ENCODE measurements around the gene MYOZ1. TPM values are rescaled to one million over a fixed set of nuclear protein-coding genes. Genes with fewer than 3 reads are reported as not detected.
"Not testable (repeated sequence)": the region's sequence is repeated elsewhere in the genome, so short reads cannot be mapped to it uniquely, and the experiment has no call there.

MYOZ1 gene
- total RNA-seq, 1 experiment from 2014 or later: not detected

GRCh38 chr10:73666153-73666809 lies 25.0 kb upstream of the MYOZ1 start:
- H4K20me1 ChIP-seq (ENCODE audit: insufficient read depth); CTCF ChIA-PET; BruUV-seq (replicated peaks); H3K79me2 ChIP-seq (ENCODE audit: insufficient read depth, low read length); H3K9me3 ChIP-seq (ENCODE audit: control insufficient read depth in 1 of 2, insufficient read depth in 1 of 2, low read depth in 1 of 2, low read length in 2 of 2); RAD21 ChIA-PET (ENCODE audit: low non-redundant PET in 1 of 2, low total read pairs in 2 of 2, uncharacterized antibody in 2 of 2, unreplicated experiment in 2 of 2); intact Hi-C loops (cut with micrococcal nuclease); POLR2A ChIA-PET; H3K36me3 ChIP-seq (ENCODE audit: control insufficient read depth in 1 of 2, insufficient read depth in 2 of 2, low read length in 2 of 2); H3K27ac ChIP-seq (ENCODE audit: low read depth, low read length); H3K9me2 ChIP-seq (ENCODE audit: insufficient read depth); H3K27me3 ChIP-seq (ENCODE audit: insufficient read depth, low read length); H2AFZ ChIP-seq (ENCODE audit: low read depth, low read length, poor library complexity, severe bottlenecking); DNase-seq (ENCODE audit: low read depth, low spot score); H3K9ac ChIP-seq (ENCODE audit: low read length); H3K4me2 ChIP-seq (ENCODE audit: low read length); H3K4me3 ChIP-seq (replicated peaks in 1 of 2; ENCODE audit: low read depth in 1 of 2, low read length in 2 of 2); ATAC-seq: not testable (repeated sequence)
- H3K4me1 ChIP-seq (ENCODE audit: control insufficient read depth in 1 of 2, insufficient read depth in 2 of 2, low read length in 2 of 2): peaks cover 3 to 22% of the 10 kb centered on the region in 2 experiments; a peak in 3 of 4 replicates

GRCh38 chr10:73665581-73665980 lies 24.3 kb upstream of the MYOZ1 start:
- not testable (repeated sequence) for H4K20me1 ChIP-seq (ENCODE audit: insufficient read depth)

GRCh38 chr10:73664156-73665040 lies 23.1 kb upstream of the MYOZ1 start:
- H3K36me3 ChIP-seq (ENCODE audit: control insufficient read depth in 1 of 2, insufficient read depth in 2 of 2, low read length in 2 of 2); H2AFZ ChIP-seq (ENCODE audit: low read depth, low read length, poor library complexity, severe bottlenecking); RAD21 ChIA-PET (ENCODE audit: low non-redundant PET in 1 of 2, low total read pairs in 2 of 2, uncharacterized antibody in 2 of 2, unreplicated experiment in 2 of 2); H3K9me2 ChIP-seq (ENCODE audit: insufficient read depth); ATAC-seq; BruUV-seq (replicated peaks); CTCF ChIA-PET; H3K27me3 ChIP-seq (ENCODE audit: insufficient read depth, low read length); H3K79me2 ChIP-seq (ENCODE audit: insufficient read depth, low read length); DNase-seq (ENCODE audit: low read depth, low spot score); H3K27ac ChIP-seq (ENCODE audit: low read depth, low read length); H3K9me3 ChIP-seq (ENCODE audit: control insufficient read depth in 1 of 2, insufficient read depth in 1 of 2, low read depth in 1 of 2, low read length in 2 of 2); H4K20me1 ChIP-seq (ENCODE audit: insufficient read depth); H3K4me3 ChIP-seq (replicated peaks in 1 of 2; ENCODE audit: low read depth in 1 of 2, low read length in 2 of 2); H3K4me2 ChIP-seq (ENCODE audit: low read length); intact Hi-C loops (cut with micrococcal nuclease); POLR2A ChIA-PET; H3K9ac ChIP-seq (ENCODE audit: low read length): not testable (repeated sequence)
- peaks cover 10 to 30% of the 10 kb centered on the region in 2 experiments for H3K4me1 ChIP-seq (ENCODE audit: control insufficient read depth in 1 of 2, insufficient read depth in 2 of 2, low read length in 2 of 2)

More at GRCh38 chr10:73665581-73665980, 24.3 kb upstream of the MYOZ1 start:
- H3K4me3 ChIP-seq (replicated peaks in 1 of 2; ENCODE audit: low read depth in 1 of 2, low read length in 2 of 2); H3K79me2 ChIP-seq (ENCODE audit: insufficient read depth, low read length); H3K4me2 ChIP-seq (ENCODE audit: low read length); DNase-seq (ENCODE audit: low read depth, low spot score); ATAC-seq; H2AFZ ChIP-seq (ENCODE audit: low read depth, low read length, poor library complexity, severe bottlenecking); CTCF ChIA-PET; intact Hi-C loops (cut with micrococcal nuclease); H3K27ac ChIP-seq (ENCODE audit: low read depth, low read length); H3K27me3 ChIP-seq (ENCODE audit: insufficient read depth, low read length); RAD21 ChIA-PET (ENCODE audit: low non-redundant PET in 1 of 2, low total read pairs in 2 of 2, uncharacterized antibody in 2 of 2, unreplicated experiment in 2 of 2); H3K36me3 ChIP-seq (ENCODE audit: control insufficient read depth in 1 of 2, insufficient read depth in 2 of 2, low read length in 2 of 2); POLR2A ChIA-PET; H3K9me3 ChIP-seq (ENCODE audit: control insufficient read depth in 1 of 2, insufficient read depth in 1 of 2, low read depth in 1 of 2, low read length in 2 of 2); BruUV-seq (replicated peaks); H3K9me2 ChIP-seq (ENCODE audit: insufficient read depth); H3K9ac ChIP-seq (ENCODE audit: low read length): not testable (repeated sequence)
- H3K4me1 ChIP-seq (ENCODE audit: control insufficient read depth in 1 of 2, insufficient read depth in 2 of 2, low read length in 2 of 2): peaks cover 10 to 29% of the 10 kb centered on the region in 2 experiments

DNA sequence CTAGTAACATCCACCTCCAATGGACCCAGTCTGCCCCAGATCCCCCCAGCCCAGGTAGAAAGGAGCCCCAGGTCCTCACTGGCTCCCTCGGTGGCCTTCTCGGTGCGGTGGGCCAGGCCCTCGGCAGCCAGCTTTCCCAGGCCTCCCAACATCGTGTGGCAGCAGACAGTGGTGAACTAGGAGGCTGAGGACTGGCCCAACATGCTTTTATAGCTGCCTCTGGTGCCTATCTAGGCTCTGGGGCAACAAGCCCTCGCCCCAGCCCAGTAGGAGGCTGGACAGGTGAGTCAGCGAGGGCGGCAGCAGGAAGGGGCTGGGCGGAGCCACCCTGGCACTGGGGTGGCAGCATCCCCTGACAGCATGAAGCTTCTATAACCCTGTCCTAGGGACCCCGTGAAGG lies 22.3 kb upstream of the MYOZ1 start:
- H3K4me3 ChIP-seq (replicated peaks in 1 of 2; ENCODE audit: low read depth in 1 of 2, low read length in 2 of 2); H3K9ac ChIP-seq (ENCODE audit: low read length); H4K20me1 ChIP-seq (ENCODE audit: insufficient read depth); H3K9me3 ChIP-seq (ENCODE audit: control insufficient read depth in 1 of 2, insufficient read depth in 1 of 2, low read depth in 1 of 2, low read length in 2 of 2); DNase-seq (ENCODE audit: low read depth, low spot score); BruUV-seq (replicated peaks); RAD21 ChIA-PET (ENCODE audit: low non-redundant PET in 1 of 2, low total read pairs in 2 of 2, uncharacterized antibody in 2 of 2, unreplicated experiment in 2 of 2); H3K27ac ChIP-seq (ENCODE audit: low read depth, low read length); POLR2A ChIA-PET; H3K79me2 ChIP-seq (ENCODE audit: insufficient read depth, low read length); H3K27me3 ChIP-seq (ENCODE audit: insufficient read depth, low read length); H2AFZ ChIP-seq (ENCODE audit: low read depth, low read length, poor library complexity, severe bottlenecking); intact Hi-C loops (cut with micrococcal nuclease); ATAC-seq; H3K36me3 ChIP-seq (ENCODE audit: control insufficient read depth in 1 of 2, insufficient read depth in 2 of 2, low read length in 2 of 2); H3K9me2 ChIP-seq (ENCODE audit: insufficient read depth); CTCF ChIA-PET: not testable (repeated sequence)
- Histone ChIP-seq H3K4me2 (ENCODE audit: low read length) (peak overlapping the region; percentile 45), H3K4me1 (ENCODE audit: control insufficient read depth in 1 of 2, insufficient read depth in 2 of 2, low read length in 2 of 2) (peaks cover 10 to 30% of the 10 kb centered on the region in 2 experiments)
